ENCODE measurements around the gene CHD2.
A peak's percentile ranks its signal among the peaks of the same experiment; 100 is the strongest.
"Not testable (repeated sequence)": the region's sequence is repeated elsewhere in the genome, so short reads cannot be mapped to it uniquely, and the experiment has no call there.

The CHD2 gene

DNA sequence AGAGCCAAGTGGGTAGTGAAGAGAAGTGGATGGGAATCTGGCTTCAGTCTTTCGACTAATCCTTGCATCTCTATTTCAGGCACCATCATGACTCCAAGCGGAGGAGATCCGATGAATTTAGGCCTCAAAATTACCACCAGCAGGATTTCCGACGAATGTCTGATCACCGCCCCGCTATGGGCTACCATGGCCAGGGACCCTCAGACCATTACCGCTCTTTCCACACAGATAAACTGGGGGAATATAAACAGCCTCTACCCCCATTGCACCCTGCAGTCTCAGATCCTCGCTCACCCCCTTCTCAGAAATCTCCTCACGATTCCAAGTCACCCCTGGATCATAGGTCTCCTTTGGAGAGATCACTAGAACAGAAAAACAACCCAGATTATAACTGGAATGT is 124.2 kb downstream of the CHD2 start:
- no peak for DNase-seq

DNA sequence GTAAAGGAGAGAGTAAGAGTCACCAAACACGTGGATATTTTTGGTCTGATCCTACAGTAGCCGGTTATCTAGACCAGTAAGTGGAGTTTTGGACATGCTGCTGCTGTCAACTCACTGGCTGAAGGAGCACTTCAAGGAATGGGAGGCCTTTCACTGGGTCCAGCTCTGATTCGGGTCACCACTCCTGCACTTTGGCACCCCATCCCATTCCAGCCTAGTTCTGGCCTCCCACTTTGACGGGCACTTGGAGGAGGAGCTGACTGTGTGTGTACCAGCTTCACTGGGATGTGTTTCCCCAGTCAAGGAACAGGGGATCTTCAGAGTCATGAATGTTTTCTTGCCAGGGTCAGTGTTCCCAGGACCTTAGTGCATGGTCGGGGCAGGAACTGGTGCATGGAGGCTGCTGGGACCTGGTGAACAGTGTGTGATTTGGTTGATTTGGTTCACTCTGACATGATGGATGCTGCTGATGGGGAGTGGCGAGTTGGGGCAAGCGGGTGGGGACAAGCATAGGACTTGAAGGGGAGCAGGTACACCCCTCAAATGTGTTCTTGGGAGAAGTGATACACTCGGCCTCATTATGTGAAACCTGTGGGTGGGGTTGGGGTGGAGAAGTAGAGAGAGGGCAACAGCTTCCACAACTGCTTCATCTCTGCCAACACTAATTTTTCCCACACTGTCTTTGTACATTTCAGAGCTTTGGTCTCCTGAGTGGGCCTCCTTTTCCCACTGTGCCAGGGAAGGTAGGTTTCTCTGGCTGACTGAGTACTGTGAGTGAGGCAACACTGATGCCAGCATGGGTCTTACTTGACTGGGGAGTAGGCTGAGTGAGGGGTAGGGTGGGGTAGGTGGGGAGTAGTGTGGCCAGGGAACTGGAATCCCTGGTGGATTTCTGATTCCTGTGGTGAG is 124.8 kb downstream of the CHD2 start:
- no peak for DNase-seq

DNA sequence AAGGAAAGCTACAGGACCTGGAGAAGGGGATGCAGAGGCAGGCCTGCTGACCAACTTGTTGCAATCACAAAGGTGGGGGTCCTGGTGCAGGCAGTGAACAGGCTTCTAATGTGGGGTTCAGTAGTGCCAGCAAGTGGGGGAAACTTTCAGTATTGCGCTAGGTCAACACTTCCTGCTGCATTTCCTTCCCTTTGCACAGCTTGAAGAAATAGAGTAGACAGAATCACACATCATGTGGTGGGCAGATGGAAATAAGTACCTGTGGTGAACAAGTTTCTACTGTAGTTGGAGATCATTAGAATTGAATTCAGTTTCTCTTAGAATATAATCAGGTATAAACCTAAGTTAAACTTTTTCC is 125.5 kb downstream of the CHD2 start:
- DNase-seq, result no peak

DNA sequence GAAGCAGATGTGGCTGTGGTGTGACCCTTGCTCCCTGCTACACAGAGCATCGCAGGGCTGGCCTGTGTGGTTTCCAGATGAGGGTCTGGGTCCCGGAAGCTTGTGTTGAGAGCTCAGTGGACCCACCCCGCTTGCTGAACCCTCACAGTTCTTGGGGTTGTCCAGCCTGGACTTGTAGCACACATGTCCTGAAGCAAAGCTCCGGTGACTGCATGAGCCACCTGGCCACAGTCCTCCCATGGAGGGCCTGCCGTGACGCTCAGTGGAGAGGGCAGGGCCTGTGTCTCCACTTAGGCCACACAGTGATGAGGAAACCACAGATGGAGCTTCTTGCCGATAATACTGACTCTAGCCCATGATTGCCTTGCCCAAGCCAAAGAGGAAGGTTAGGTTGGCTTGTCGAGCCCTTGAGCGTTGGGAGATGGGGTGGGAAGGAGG is 126.3 kb downstream of the CHD2 start:
- DNase-seq, result no peak

DNA sequence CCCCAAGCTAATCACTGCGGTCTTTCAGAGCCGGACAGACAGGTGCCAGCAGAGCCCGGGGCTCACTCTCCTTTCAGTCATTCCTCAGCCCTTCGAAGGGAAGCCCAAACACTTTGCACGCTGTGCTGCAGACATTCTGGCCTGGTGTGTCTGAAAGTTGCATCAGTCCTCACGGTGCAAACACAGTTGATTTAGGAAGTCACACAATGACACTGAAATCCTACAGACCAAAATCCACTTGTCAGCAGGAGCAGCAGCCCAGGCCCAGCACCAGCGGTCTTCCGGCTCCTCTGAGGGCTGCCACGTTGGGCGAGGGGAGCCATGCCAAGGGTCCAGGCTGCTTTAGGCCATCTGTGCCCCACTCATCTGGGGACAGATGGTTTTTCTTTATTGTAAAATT is 127.3 kb downstream of the CHD2 start:
- no peak for DNase-seq

DNA sequence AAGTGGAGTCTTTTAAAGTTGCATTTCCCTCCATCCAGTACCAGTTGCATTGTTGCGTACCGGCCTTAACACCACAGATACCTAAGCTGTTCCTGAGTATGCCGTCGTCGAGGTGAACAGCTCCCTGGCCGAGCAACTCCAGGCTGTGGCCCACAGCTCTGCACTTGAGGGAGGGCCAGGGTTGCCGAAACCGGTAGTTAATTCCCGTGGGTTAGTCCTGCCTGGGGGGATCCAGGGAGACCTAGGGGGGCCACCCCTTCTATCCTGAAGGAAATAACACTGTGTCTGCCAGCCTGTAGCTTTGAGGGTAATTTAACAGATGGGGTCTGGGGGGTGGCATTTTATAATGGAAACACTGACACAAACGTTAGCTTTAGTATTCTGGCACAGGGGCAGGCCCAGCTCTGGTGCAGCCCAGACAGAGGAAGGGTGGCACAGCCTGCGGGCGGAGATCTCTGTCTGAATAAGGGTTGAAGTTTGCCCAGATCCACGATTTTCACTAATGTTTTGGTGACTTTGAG is 128.0 kb downstream of the CHD2 start:
- no peak for DNase-seq

DNA sequence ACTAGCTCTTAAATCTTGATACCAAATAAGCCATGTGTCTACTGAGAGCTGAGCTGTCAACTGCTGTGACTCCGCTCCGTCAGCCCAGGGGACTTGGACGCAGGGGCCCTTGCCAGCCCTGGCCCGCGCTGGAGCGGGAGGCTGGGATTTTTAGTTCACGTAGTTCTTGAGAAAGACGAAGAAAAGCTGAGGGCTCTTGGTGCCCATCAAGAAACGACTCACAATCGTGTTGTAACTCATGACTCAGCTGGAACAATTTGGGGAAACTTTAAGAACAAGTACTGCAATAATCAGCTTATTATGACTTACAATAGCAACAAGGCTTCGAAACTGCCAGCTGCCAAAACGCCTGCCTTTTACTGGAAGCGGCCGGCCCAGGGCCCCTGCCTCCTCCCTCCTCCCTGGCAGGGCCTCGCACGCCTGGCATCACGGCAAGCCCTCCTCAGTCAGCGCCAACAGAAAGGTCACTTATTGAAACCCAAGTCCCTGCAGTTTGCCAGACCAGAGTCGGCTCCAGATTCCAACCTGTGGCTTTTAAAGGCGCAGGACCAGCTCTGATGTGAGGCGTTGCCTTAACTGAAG is 128.6 kb downstream of the CHD2 start:
- DNase-seq, result no peak

DNA sequence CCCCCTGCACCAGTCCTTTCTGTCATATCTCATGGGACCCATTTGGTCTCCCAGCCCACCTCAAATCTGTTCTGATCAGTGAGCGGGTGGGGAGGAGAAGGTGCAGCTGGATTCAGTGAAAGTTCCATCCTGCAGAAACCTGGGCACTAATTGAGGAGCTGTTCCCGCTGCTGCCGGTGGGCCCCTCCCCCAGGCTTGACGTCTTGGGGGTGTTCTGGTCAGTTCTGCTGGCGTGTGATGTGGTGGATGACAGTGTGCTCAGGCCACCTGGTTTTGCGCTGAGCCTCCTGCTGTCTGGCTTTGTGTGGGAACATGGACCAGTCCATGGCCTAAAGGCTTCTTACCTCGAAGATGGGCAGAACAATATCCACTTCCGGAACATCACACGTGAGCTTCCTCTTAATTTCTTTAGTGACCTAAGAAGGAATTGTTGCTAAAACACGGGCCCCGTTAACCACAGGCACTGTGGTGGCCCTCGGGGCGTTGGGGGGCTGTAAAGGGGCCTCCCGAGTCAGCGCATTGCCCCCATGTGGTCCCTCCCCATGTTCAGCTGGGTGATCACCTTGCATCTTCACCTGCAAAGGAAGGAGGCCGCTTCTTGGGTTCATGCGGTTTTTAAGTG is 129.2 kb downstream of the CHD2 start:
- DNase-seq, result no peak

DNA sequence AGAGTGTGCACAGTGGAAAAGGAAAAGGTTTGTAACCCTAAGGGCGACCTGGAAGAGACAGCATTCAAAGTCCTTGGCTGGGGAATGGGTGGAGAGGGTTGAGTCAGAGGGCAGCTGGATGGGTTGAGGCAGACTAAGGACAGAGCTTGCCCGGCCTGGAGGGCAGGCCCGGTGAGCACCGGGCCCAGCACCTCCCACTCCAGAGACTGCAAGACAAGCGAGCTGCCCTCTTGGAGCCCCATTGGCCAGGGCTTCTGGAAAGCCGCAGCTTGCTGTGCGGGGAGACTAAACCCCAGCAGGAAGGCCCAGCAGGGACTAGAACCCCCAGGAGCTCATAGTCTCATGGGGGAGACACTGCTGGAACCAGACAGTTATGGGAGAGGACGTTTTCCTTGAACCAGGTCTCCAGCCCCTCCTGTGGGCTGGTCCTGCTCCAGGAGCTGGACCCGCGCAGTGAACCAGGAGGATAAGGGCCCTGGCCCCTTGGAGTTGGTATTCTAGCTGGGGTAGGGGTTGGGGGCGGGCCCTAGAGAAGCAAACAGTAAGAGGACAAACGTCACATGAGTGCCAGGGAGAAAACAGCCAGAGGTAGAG is 129.8 kb downstream of the CHD2 start:
- DNase-seq, result no peak

DNA sequence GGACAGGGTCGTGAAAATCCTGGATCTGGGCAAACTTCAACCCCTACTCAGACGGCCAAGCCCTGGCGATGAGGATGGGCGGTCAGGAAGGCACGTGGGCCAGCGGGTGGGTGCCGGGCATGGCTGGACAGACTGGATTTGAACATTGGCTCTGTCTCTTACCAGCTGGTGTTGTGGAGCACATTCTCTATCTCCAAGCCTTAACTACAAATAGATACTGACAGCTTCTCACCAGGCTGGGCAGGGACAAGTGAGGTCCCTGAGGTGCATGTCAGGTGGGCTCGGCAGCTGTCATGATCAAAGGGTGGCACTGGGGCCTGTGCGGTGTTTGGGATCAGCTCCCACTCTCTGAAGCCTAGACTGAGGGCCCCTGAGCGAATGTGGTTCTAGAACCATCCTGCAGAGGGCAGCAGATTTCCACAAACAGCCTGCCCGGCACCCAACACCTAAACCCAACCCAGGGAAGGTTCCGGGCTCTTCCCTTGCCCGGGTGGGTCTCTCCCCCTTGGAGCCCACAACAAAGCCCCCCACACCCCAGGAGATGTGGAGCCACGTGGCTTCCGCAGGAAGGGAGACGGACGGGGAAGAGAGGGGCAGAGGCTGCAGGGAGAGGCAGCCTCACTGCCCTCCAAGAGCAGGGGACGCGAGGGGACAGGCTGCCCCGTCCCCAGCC is 130.4 kb downstream of the CHD2 start:
- DNase-seq, result peak; percentile 44 to 55

DNA sequence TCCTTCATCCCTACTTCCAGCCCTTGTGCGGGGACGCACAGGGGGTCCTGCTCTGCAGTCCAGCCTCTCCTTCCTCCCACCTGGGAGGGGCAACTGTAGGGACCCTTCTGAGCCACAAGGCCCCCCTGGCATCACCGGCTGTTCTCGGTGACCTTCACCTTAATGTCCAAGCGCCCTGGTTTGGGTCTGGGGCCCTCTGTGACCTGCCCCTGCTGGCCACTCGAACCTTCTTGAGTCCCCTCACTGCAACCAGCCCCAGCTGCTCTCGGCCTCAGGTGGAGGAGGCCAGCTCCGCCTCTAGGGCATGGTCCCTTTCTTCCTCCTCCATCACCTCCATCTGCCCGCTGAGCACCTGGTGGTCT is 131.0 kb downstream of the CHD2 start:
- DNase-seq, result no peak

DNA sequence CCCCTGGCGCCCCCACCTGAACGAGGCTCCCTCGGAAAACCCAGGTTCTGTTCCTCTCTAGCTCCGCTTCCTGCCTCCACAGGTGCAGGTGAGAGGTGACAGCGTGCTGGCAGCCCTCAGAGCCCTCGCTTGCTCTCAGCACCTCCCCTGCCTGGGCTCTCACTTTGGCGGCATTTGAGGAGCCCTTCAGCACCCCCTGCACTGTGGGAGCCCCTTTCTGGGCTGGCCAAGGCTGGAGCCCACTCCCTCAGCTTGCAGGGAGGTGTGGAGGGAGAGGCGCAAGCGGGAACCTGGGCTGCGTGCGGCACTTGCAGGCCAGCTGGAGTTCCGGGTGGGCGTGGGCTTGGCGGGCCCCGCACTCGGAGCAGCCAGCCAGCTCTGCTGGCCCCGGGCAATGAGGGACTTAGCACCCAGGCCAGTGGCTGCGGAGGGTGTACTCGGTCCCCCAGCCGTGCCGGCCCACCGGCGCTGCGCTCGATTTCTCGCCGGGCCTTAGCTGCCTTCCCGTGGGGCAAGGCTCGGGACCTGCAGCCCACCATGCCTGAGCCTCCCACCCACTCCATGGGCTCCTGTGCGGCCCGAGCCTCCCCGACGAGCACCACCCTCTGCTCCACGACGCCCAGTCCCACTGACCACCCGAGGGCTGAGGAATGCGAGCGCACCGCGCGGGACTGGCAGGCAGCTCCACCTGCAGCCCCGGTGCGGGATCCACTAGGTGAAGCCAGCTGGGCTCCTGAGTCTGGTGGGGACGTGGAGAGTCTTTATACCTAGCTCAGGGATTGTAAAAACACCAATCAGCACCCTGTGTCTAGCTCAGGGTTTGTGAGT is 131.6 kb downstream of the CHD2 start:
- not testable (repeated sequence) for DNase-seq

DNA sequence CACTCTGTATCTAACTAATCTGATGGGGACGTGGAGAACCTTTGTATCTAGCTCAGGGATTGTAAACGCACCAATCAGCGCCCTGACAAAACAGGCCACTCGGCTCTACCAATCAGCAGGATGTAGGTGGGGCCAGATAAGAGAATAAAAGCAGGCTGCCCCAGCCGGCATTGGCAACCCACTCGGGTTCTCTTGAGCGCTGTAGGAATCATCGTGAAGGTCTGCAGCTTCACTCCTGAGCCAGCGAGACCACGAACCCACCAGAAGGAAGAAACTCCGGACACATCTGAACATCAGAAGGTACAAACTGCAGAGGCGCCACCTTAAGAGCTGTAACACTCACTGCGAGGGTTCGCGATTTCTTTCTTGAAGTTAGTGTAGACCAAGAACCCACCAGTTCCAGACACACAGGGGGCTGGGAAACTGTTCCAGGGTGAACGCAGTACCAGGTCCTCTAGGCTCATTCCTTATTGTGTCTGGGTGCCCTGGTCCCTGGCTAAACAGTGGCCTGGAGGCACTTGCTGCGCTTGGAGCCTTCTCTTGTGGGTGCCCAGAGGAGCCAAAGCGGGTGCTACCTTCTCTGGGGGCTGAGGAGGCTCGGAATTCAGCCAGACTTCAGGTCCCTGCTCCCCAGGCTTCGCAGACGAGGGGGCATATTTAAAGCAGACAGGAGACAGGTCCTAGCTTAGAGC is 132.5 kb downstream of the CHD2 start:
- not testable (repeated sequence) for DNase-seq

DNA sequence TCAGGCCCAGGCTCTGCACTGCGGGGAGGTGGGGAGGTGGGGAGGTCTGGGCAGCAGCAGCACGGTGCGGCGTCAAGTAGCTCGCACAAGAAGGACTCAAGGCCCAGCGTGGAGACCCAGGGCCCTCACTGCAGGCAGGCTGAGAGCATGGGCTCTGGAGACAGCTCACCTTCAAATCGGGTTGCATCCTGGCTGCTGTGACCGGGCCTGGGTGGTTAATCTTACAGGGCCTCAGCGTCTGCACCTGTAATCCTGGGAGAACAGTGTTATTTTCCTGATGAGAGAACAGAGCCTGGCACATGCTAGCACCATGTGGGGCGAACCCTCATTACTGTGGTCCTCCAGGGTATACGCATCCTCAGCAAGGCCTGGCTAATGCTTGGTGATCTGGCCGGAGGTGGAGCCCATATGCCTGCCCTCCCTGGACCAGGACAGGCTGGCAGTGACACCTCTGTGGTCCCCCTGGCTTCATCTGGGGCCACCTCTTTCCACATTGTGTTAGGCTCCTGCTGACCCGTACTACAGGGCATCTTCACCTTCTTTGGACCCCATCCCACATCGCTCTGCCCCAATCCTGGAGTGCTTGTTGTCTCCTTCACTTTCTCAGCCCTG is 133.4 kb downstream of the CHD2 start:
- DNase-seq, result no peak

DNA sequence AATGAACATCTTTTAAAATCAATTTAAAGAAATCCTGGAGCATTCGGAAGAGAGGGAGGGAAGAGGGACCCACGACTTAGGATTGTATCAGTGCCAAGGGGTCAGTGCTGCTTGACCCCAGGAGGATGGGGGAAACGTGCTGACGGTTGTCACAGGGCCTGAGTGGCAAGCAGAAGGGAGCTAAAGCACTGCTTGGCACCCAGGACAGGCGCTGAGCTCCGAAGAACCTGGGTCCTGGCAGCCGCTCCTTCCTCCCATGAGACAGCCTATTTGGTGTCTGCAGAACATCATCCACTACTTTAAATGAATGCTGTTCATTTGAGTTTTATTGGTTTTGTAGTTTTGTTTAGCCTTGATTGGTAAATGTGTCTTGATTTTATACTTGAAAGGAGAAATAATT is 134.4 kb downstream of the CHD2 start:
- no peak for DNase-seq

DNA sequence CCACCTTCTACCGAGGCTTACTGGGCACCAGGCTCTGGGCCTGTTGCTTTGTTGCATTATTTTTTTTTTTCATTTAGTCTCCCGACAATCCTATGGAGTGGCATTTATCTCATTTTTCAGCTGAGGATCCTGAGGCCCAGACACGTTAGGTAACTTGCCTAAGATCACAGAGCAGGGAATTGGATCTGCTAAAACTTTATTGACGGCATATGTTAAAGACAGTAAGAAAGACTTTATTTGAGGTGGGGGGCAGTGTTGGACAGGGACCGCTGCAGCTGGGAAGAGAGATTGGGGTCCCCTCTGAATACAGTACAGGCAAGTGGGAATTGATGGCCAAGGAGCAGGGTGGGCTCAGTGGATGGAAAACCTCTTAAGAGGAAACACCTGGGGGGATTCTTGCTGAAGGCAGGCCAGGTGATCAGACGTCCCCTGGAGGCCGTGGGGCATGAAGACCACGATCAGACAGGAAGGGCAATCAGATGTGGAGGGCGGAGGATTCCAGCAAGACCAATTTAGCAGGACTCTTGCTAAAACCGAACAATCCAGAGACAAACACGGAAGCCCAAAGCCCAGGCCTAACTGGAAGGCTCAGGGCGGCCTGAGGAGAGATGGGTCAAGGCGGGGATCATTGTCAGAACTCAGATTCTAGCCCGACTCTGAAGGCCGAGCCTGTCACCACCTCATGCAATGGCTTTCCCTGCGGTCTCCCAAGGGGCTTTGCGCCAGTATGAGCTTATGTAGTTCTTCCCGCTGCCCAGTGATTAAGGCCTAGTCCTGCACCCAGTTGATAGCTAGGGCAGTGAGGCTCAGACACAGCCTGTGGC is 135.2 kb downstream of the CHD2 start:
- DNase-seq, result no peak

DNA sequence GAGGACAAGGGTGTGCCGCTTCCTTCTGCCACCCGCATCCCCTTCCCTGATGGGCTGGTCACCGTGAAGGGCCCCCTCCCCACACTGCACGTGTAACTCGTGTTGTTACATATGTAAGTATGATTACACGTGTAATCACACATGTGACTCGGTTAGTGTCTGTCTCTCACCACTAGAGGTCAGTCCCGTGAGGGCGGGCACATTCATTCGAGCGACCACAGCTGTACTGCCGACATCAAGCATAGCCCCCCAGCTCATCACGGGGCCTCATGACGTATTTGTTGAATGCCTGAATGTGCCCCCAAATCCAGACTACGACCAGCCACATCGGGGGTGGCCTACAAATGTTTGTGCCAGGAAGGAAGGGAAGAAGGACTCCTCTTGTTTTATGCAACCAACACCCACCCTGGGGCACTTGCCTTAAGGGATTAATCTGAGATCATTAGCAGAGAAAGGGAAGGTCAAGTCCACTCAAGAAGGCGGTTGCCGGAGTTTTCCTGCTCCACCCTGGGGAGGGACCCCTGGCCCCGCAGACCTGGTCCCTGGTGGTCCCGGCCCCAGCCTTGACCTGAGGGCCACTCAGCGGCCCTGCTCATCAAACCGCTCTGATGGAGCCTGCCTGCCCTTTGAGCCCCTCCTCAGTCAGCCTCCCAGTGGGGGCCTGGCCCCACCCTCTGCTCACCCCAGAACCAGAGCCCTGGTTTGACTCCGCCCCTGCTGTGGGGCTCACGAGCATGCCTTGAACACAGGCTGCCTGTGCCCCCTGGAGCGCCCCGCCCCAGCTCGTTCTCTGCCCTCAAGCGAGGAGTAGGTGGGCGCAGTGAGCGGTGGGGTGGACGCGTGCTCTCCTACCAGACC is 136.1 kb downstream of the CHD2 start:
- DNase-seq, result peak; percentile 20 to 24

DNA sequence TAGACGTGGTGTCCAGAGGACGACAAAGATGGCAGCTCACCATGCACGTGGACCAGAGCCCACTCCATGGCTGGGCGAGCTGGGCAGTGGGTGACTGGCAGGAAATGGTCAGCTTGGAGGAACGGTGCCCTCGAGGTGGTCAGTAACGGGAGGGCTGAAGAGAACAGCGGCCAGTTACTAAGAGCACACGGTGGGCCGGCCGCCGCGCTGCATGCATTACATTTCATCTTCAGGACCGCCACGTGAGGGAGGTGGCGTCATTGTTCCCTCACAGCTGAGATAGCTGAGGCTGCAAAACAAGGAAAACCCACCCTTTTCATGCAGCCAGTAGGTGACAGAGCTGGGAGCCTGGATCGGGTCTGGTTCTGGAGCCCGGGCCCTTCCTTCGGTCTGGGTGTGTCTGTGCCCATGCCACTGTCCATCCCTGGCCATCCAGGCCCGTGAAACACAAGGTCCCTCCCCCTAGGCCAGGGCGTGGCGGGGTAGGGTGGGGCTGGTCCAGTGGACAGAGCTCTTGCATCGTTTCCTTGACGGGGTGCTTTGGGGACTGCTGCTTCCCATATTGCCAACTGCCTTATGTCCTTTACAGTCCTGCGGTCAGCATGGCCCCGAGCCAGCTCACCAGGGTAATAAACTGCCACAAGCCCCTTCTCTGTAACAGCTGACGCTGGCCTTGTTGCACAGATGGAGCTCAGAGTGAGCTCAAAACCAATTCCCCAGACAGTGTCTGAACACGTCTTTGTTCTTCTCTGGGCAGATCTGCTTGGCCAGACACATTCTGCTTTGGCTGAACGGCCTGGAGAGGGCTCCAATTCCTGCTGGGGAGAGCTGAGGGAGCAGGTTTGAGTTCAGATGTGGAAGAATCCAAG is 137.1 kb downstream of the CHD2 start:
- no peak for DNase-seq

Measured in activated CD4-positive, alpha-beta T cell treated with anti-CD3 and anti-CD28 coated beads, Interleukin-2, amount 50 U/mL, for 4 hours (primary cell).